ENCODE measurements around the gene STX16.

Gene STX16

GRCh38 chr20:58714340-58714922, 63.3 kb downstream of the STX16 start:
- DNase-seq (ENCODE audit: low read depth), result no peak
- no peak for TF ChIP-seq CTCF (conservative IDR thresholded peaks at IDR 0.05; ENCODE audit: control insufficient read depth, insufficient read depth, low read depth, low read length)
- no peak overlapping the region for H3K4me3 ChIP-seq (ENCODE audit: control insufficient read depth, low read depth, low read length)

DNA sequence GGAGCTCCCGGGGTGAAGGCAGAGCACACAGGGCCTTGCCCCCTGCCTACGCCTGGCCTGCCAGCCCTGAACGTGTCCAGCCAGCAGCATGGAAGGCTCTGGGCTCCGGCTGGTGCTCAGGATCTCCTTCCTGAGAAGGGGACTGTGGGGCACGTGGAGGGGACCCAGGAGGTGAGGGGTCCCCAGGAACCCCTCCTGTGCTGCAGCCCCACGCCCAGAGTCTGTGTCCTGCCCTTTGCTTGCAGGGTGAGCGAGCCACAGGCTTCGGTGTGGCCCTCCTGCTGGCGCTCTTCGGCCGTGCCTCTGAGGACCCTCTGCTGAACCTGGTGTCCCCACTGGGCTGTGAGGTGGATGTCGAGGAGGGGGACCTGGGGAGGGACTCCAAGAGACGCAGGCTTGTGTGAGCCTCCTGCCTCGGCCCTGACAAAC, 63.9 kb downstream of the STX16 start:
- H3K4me3 ChIP-seq (ENCODE audit: control insufficient read depth, low read depth, low read length), result no peak overlapping the region
- no peak for DNase-seq (ENCODE audit: low read depth)
- no peak for TF ChIP-seq CTCF (conservative IDR thresholded peaks at IDR 0.05; ENCODE audit: control insufficient read depth, insufficient read depth, low read depth, low read length)

- DNase-seq (ENCODE audit: low read depth), result no peak
- TF ChIP-seq CTCF (conservative IDR thresholded peaks at IDR 0.05; ENCODE audit: control insufficient read depth, insufficient read depth, low read depth, low read length), result no peak
- no peak overlapping the region for H3K4me3 ChIP-seq (ENCODE audit: control insufficient read depth, low read depth, low read length)
These were observed 64.3 kb downstream of the STX16 start for GRCh38 chr20:58715391-58715800.

- DNase-seq (ENCODE audit: low read depth), result no peak
- no peak overlapping the region for H3K4me3 ChIP-seq (ENCODE audit: control insufficient read depth, low read depth, low read length)
- no peak for TF ChIP-seq CTCF (conservative IDR thresholded peaks at IDR 0.05; ENCODE audit: control insufficient read depth, insufficient read depth, low read depth, low read length)
These were observed 64.9 kb downstream of the STX16 start for GRCh38 chr20:58715801-58716475.

GRCh38 chr20:58716476-58717277, 65.6 kb downstream of the STX16 start:
- no peak for TF ChIP-seq CTCF (conservative IDR thresholded peaks at IDR 0.05; ENCODE audit: control insufficient read depth, insufficient read depth, low read depth, low read length)
- no peak overlapping the region for H3K4me3 ChIP-seq (ENCODE audit: control insufficient read depth, low read depth, low read length)
- no peak for DNase-seq (ENCODE audit: low read depth)

- no peak for DNase-seq (ENCODE audit: low read depth)
- no peak for TF ChIP-seq CTCF (conservative IDR thresholded peaks at IDR 0.05; ENCODE audit: control insufficient read depth, insufficient read depth, low read depth, low read length)
- H3K4me3 ChIP-seq (ENCODE audit: control insufficient read depth, low read depth, low read length), result no peak overlapping the region
These were observed 66.4 kb downstream of the STX16 start for GRCh38 chr20:58717278-58718091.
